GM18520 (cell line): ENCODE measurements around the gene SYT15.
"Not testable (repeated sequence)": the region's sequence is repeated elsewhere in the genome, so short reads cannot be mapped to it uniquely, and the experiment has no call there.

Experiments used
- ATAC-seq: cut with Tn5 transposase; IDR thresholded peaks from one replicate; pipeline ENCODE4 v1.9.1; 2021; ENCODE audit not compliant: unreplicated experiment

The SYT15 gene

DNA sequence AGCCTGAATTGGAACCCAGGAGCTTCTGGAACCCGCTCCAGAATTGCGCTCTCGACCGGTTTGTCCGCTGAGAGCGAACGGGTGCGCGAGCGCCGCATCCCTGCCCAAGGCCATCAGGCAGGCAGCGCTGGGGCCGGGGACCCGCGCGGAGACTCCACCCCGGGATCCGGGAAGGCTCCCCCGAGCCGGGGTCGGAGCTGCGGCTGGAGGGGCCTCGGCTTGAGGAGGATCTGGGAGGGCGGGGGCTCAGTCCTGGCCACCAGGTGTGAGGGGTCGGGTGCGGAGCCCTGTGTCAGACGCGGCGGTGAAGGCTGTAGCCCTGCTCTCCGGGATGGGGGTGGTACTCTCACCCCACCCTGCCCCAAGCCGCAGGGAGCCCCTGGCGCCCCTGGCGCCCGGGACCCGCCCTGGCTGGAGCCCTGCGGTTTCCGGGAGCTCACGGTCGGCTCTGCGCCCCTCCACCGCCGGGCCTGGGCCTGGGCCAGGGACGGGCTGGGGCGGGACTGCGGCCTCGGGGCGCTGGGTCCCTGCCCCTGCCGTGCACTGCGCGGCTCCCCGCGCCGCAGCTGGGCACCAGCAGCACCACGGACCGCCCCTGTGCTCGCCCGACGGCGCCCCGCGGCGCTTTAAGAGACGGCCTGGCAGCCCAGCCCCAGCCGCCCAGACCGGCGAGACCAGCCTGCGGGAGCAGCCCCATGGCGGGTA lies at the start of gene SYT15:
Gene SYT15 (plus strand): TSS at position 655 of the 705 bp plus-strand sequence. CDS start 41 bp downstream, at position 696.
- ATAC-seq, result not testable (repeated sequence)

DNA sequence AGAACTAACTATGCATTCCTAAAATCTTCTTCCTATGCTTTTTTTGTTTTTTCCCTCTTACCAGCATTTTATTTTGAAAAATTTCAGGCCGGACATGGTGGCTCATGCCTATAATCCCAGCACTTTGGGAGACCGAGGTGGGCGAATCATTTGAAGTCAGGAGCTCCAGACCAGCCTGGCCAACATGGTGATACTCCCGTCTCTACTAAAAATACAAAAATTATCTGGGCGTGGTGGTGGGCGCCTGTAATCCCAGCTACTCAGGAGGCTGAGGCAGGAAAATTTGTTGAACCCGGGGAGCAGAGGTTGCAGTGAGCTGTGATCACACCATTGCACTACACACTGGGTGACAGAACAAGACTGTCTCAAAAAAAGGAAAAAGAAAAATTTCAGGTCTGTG lies 49.2 kb upstream of the SYT15 start:
- ATAC-seq, result not testable (repeated sequence)

DNA sequence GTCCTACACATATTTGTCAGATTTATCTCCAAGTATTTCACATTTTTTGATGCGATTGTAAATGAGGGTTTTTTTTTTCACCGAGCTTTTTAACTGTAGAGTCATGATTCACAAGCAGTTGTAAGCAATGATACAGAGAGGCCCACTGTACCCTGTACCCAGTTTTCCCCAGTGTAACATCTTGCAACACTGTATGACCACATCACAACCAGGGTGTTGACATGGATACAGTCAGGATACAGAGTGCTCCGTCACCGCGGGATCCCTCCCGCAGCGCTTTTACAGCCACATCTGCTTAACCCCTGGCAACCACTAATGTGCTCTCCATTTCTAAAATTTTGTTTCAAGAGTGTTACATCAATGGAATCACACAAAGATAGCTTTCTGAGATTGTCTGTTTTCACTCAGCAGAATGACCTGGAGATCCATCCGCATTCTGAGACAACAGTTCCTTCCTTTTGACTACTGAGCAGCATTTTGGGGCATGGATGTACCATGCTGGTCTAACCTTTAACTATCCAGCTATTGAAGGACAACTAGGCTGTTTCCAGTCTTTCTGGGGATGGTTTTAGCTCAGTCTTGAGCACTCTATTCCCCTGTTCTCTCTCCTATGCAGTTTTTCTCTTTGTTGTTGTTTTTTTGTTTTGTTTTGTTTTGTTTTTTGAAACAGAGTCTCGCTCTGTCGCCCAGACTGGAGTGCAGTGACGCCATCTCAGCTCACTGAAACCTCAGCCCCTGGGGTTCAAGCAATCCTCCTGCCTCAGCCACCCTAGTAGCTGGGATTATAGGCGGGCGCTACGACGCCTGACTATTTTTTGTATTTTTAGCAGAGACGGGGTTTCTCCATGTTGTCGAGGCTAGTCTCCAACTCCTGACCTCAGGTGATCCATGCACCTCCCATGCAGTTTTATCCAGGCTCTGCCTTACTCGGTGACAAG lies 48.4 kb upstream of the SYT15 start:
- no peak for ATAC-seq

DNA sequence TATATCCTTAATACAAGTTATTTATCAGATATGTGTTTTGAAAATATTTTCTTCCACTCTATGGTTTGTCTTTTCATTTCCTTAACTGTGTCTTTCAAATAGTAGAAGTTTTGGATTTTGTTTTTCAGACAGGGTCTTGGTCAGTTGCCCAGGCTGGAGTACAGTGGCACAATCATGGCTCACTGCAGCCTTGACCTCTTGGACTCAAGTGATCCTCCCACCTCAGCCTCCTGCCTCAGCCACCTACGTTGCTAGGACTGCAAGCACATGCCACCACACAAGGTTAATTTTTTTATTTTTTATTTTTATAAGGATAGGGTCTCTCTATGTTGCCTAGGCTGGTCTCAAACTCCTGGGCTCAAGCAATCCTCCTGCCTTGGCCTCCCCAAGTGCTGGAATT lies 46.7 kb upstream of the SYT15 start:
- ATAC-seq, result not testable (repeated sequence)

DNA sequence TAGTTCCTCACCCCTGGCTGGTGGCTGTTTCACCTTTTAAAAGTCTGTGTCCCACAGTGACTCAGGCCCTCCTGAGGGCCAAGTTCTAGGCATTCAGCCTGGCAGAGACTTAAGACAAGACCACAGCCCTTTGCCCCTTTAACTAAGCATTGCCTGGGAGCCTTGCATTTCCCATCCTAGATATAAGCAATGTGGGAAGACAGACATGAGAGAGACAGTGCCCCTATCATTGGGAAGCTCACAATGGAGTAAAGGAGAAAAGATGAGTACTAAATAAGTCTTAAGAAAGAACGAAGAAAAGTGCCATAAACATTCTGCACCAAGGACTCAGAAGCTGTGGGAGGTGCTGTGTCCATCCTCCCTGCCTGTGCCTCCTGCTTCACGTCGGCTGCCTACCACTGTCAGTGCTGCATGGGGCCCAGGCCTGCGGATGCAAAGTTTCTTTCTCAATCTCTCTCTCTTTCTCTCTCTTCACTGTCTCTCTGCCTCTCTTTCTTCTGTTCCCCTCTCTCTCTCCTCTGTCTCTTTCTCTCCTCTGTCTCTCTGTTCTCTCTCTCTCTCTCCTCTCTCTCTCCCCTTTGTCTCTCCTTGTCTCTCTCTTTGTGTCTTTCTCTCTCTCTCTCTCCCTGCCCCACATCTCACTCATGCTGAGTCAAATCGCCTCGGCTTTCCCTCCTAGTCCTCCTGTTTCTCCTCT lies 44.0 kb upstream of the SYT15 start:
- no peak for ATAC-seq

DNA sequence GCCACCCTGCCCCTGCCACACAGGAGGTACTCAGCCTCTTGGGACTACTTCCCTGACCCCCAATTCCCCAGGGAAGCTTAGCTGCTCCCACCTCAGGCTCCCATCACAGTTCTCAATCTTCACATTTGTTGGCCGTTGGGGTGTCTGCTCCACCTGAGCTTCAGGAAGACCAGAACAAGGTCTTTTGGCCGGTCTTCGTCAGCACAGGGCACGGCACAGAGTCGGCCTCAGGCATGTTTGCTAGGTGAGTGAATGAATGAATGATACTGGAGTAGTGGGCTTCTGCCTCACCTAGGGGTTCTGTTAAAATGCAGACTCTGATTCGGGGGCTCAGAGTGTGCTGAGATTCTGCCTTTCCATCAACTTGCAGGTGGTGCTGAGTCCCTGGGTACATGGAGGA lies 42.8 kb upstream of the SYT15 start:
- no peak for ATAC-seq

DNA sequence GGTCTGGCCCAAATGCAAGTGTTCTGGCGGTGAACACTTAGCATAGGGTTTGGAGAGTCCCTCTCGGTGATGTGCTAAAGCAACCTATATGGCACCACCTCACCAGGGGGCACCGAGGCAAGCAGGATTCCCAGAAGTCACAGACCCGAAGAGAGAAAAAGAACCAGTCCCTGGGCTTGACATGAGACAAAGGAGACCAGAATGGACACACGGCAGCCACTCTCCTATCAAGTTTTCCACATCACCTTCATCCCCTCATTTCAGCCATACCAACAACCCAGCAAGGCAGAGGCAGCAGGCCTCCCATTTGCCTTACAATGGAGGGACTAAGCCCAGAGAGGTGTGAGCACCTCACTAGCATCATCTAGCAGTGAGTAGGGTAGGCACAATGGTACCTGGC lies 42.1 kb upstream of the SYT15 start:
- no peak for ATAC-seq

DNA sequence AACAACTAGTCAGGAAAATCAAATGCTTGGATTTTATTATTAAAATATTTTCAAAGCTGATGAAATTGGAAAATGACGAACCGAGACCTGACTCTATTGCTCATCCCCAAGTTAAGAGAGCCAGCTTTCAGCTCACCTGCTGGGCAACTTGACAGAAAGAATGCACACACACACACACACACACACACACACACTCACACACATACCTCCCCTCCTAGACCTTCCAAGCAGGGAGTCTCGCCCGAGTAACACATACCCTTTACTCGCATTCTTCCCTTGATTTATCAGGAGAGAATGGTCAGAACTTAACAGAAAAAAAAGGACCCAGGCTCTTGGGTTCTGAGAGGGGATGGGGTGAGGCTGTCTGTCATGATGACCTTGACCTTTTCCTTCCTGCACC lies 41.6 kb upstream of the SYT15 start:
- ATAC-seq, result no peak

DNA sequence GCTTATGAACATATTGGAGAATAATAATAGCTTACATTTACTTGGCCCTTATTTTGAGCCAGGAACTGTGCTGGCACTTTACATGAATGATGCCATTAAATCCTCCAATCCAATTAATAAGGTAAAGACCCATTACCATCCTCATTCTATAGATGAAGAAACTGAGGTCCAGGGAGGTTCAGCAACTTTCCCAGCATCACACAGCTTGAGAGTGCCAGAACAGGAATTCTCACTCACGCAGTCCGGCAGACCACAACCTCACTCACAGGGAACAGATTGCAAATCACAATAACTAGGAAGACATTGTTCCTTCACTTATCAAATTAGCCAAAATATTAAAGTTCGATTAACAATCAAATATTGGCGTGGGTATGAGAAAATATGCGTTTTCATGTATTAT lies 40.8 kb upstream of the SYT15 start:
- no peak for ATAC-seq

DNA sequence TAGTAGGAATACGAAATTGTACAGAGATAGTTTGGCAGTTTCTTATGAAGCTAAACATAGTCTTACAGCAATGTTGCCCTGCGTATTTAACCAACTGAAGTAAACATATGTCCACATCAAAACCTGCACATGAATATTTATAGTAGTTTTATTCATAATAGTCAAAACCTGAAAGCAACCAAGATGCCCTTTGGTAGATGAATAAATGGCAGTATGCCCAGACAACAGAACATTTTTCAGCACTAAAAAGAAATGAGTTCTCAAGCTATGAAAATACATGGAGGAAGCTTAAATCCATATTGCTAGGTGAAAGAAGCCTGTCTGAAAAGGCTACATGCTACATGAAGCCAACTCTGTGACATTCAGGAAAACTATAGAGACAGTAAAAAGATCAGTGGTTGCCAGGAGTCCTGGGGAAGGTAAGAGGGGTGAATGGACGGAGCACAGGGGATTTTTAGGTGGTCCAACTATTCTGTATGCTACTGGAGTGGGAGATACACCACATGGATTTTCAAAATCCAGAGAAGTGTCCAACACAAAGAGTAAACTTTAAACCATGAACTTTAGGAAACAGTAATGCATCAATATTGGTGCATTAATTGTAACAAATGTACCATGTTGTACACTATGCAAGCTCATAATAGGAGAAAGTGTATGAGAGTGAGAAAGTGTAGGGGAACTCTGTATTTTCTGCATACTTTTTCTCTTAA lies 40.1 kb upstream of the SYT15 start:
- no peak for ATAC-seq

DNA sequence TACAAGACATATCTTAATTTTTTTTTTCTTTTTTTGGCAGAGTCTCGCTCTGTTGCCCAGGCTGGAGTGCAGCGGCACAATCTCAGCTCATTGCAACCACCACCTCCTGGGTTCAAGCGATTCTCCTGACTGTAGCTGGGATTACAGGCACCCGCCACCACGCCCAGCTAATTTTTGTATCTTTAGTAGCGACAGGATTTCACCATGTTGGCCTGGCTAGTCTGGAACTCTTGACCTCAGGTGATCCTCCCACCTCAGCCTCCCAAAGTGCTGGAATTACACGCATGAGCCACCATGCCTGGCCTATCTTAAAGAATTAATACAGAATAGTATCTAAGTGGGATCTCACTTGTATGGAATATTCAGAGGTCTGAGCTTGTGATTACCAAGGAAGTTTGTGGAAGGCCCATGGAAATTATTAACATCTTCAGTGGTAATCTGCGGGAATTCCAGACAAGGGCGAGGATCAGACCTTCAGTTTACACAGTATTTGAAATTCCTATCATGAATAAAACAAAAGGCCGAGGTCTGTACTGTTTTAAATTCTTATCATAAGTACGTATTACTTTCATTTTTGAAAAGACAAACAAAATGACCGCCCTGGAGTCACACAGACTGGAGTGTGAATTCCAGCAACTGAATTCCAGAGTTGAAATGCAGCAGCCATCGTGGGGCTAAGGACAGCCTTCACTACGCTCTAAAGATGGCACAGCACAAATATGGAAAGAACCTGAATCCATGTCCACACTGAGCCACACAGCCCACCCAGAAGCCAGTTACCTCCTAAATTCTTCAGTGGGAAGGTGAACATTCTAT lies 39.1 kb upstream of the SYT15 start:
- ATAC-seq, result no peak

DNA sequence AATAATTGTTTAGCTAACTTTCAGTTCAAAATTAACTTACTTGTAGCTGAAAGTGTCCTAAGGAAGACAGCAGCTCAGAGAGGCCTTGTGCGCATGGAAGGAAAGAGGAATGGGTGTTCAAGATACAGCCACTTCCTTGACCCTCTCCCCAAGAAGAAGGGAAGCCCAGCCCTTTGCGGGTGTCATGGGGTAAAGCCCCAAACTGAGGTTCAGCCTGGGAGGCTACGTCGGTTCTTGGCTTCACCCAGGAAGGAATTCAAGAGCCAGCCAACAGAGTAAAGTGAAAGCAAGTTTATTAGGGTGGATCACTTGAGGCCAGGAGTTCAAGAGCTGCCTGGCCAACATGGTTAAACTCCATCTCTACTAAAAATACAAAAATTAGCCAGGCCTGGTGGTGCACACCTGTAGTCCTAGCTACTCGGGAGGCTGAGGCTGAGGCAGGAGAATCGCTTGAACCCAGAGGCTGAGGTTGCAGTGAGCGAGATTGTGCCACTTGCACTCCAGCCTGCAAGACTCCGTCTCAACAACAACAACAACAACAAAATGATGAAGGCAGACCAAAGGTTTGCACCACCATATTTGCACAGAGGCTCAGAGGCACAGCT lies 38.4 kb upstream of the SYT15 start:
- ATAC-seq, result no peak

DNA sequence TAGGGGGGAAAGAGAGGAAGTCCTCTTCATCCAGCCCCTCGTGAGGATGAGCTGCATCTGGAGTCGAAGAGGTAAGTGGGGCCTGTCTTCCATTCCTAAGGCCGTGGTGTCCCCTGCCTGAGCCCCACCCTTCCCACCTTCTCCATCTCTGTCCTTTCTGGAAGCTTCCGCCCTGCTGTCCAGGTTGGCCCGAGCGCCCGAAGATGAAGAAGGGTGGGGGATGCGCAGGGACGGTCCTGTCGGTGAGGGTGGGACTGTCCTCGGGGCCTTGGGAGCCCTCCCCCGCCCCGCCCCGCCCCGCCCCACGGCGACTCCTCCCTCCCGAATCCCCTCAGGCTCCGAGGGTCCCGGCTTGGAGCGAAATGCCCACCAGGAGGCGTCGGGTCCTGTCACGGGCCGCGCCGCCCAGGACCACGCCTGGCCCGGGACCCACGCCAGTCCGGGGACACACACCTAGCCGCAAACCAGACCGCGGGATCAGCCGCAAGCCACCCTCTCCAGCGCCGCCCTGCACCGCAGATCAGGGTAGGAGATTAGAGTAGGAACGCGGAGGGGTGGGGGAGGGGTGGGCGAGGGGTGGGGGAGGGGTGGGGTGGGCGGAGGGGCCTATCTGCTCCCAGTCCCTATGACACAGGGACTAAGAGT lies 37.8 kb upstream of the SYT15 start:
- no peak for ATAC-seq

DNA sequence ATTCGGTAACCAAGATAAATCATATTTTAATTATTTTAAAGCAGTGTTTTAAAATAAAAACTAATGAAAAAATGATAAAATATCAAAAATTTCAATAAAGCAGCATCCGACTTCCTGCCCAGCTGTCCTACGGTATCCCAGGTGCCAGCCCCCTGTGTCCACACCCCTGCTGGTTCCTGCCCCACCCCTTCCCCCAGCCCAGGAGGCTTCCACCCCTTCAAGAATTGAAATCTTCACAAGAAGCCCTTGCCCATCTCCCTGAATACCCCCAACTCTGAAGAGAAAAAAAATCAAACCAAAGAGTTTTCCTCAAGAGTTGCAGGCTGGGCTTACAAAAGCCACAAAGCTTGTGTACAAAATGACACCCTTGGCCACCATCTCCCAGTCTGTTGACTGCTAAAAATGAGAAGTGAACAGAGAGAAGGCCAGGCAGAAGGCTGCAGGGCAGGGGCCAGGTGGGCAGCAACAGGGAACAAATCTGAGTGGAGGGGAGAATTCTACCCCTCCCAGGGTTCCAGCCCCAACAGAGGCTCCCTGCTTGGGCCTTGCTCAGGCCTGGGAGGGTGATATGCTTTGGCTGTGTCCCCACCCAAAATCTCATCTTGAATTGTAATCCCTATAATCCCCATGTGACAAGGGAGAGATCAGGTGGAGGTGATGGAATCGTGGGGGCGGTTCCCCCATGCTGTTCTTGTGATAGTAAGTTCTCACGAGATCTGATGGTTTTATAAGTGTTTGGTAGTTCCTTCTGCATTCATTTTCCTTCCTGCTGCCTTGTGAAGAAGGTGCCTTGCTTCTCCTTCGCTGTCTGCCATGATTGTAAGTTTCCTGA lies 37.0 kb upstream of the SYT15 start:
- no peak for ATAC-seq

DNA sequence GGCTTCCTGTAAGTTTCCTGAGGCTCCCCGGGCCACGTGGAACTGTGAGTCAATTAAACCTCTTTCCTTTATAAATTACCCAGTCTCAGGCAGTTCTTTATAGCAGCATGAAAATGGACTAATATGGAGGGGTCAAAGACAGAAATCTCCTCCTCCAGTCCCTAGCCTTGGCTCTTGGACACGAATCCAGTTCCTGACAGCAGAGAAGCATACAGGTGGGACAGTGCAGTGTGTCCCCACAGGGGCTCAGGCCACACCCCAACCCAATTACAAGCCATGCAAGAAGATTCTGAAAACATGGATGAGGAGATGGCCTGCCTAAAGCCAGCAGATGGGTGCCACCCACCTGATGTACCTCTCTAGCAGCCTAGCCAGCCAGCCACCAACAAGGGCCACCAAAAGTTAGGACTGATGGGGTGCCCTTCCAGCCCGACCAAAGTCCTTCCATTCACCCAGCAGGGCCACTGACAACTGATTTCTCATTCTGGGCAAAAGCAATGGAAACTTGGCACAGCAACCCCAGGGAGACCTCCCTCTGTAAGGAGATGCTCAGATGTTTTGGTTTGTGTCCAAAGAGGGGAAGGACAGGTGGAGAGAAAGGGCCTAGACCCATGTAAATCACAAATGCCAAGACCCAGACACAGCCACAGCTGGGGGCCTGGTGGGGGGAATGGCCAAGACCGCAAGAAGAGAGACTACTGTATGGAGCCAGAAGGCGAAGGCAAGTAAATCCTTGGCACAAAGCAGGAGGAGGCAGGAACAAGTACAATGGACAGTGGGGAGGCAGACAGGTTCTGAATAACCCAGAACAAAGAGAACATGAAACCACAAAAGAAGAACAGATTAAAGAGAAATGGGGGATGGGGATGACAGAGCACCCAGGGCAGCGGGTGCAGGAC lies 36.1 kb upstream of the SYT15 start:
- no peak for ATAC-seq

DNA sequence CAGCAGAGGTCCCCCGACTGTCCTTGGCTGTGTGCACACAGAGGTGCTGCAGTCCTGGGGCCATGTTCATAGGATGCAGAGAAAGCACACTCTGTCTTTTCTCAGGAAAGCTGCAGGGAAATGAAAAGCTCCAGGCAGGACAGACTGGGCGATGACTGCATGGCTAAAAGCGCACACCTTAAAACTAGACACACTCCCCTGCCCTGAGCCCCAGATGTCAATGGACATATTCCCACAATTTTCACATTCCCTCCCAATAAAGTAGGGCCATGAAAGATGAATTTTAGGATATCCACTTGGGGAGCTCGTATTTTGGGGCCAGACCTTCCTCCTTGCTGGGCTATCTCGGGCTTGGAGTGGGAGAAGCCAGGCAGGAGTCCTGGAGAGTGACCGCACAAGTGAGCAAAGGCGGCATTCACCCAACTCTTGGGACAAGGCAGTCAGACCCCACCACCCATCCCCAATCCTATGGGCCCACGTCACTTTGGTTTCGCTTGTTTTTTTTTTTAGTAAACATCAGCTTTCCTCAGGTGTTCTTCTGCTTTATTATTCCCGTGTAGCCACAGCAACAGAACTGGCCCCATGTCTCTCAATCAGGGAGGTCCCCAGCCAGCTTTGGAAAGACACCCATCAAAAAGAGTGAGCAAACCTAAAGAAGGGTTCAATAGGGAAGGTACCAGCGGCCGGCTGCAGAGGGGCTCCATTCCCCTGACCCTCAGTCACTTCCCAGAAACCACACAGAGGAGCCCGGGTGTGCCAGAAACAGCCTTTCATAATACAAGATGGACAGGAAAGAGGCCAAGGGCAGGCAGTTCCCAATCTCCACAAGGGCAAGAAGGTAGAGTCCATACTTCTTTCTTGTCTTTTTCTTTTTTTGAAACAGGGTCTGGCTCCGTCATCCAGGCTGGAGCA lies 35.2 kb upstream of the SYT15 start:
- ATAC-seq, result no peak
